OCI-LY1 (cell line): ENCODE data around the gene CAMTA1.

Source experiments
- H2AFZ ChIP-seq: fragments of 200-600 bp; sonication (generic), shearing (Covaris generic); 2 replicates; pipeline ENCODE4 v1.6.0; 2014; ENCODE audit warnings: antibody characterized with exemption, mild to moderate bottlenecking, low read length
- H3F3A ChIP-seq: fragments of 200-600 bp; sonication (generic), shearing (Covaris generic); 2 replicates; pipeline ENCODE4 v1.6.0; 2014; ENCODE audit warnings: mild to moderate bottlenecking, antibody characterized with exemption, low read length, moderate library complexity; ENCODE audit not compliant: insufficient read depth
- H3K27ac ChIP-seq: fragments of 200-600 bp; sonication (generic); 2 replicates; pipeline ENCODE4 v1.5.1; 2014; ENCODE audit warnings: low read length, mixed run types, mild to moderate bottlenecking, low read depth; ENCODE audit not compliant: poor library complexity, severe bottlenecking
- H3K27me3 ChIP-seq: fragments of 200-600 bp; sonication (generic); 2 replicates; pipeline ENCODE4 v1.6.0; 2014; ENCODE audit warnings: antibody characterized with exemption, mild to moderate bottlenecking, low read length, moderate library complexity; ENCODE audit not compliant: insufficient read depth
- H3K36me3 ChIP-seq: fragments of 200-600 bp; sonication (generic); 2 replicates; pipeline ENCODE4 v1.6.1; 2014; ENCODE audit warnings: mild to moderate bottlenecking, antibody characterized with exemption, low read length, moderate library complexity, mixed read lengths; ENCODE audit not compliant: insufficient read depth
- H3K4me1 ChIP-seq: fragments of 200-600 bp; sonication (generic); 2 replicates; pipeline ENCODE4 v1.5.1; 2014; ENCODE audit warnings: mild to moderate bottlenecking, low read length, moderate library complexity; ENCODE audit not compliant: insufficient read depth, severe bottlenecking
- H3K4me2 ChIP-seq: fragments of 200-600 bp; sonication (generic), shearing (Covaris generic); 2 replicates; pipeline ENCODE4 v1.6.1; 2014; ENCODE audit warnings: low read length
- H3K4me3 ChIP-seq: fragments of 200-600 bp; sonication (generic); 2 replicates; pipeline ENCODE4 v1.5.1; 2014; ENCODE audit warnings: low read length, low read depth, mild to moderate bottlenecking, mixed read lengths; ENCODE audit not compliant: poor library complexity, severe bottlenecking
- H3K79me2 ChIP-seq: fragments of 200-600 bp; shearing (Covaris generic); 2 replicates; pipeline ENCODE4 v1.6.1; 2016; ENCODE audit warnings: mixed run types, low read length, mixed read lengths; ENCODE audit not compliant: insufficient read depth
- H3K9ac ChIP-seq: fragments of 200-600 bp; sonication (generic), shearing (Covaris generic); 2 replicates; pipeline ENCODE4 v1.6.1; 2014; ENCODE audit warnings: mild to moderate bottlenecking, low read length, mixed read lengths
- H3K9me2 ChIP-seq: fragments of 200-600 bp; sonication (generic), shearing (Covaris generic); 2 replicates; pipeline ENCODE4 v1.6.1; 2014; ENCODE audit warnings: low read depth, mild to moderate bottlenecking, low read length, mixed read lengths
- H3K9me3 ChIP-seq: fragments of 200-600 bp; shearing (Covaris generic); 2 replicates; pipeline ENCODE4 v1.6.1; 2014; ENCODE audit warnings: low read length, mixed read lengths
- H4K20me1 ChIP-seq: fragments of 200-600 bp; sonication (generic), shearing (Covaris generic); 2 replicates; pipeline ENCODE4 v1.6.0; 2016; ENCODE audit warnings: mild to moderate bottlenecking, low read length; ENCODE audit not compliant: insufficient read depth
- EZH2 ChIP-seq: fragments of 200-600 bp; sonication (generic), shearing (Covaris generic); IDR thresholded peaks from 2 replicates; pipeline ENCODE4 v1.8.0; 2017; ENCODE audit warnings: borderline replicate concordance, mixed run types, mild to moderate bottlenecking, antibody characterized with exemption, low read length, moderate library complexity, mixed read lengths
- TF ChIP-seq, protein P1 (sequence below): fragments of 200-600 bp; sonication (generic), shearing (Covaris generic); IDR thresholded peaks from 2 replicates; pipeline ENCODE4 v1.5.1; 2017; ENCODE audit warnings: mild to moderate bottlenecking, antibody characterized with exemption, low read length, moderate library complexity, mixed read lengths

The CAMTA1 gene

DNA sequence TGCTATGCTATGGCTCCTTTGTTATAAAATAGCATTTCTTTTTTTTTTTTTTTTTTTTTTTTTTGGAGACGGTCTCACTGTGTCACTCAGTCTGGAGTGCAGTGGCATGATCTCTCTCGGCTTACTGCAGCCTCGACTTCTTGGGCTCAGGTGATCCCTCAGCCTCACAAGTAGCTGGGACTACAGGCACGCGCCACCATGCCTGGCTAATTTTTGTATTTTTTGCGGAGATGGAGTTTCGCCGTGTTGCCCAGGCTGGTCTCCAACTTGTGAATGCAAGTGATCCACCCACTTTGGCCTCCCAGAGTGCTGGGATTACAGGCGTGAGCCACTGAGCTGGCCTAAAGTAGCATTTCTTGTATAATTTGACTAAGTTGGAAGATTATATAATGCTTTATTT lies 10.8 kb downstream of the CAMTA1 start:
- Histone ChIP-seq H3K4me3 (no peak overlapping the region), H3K4me1 (peaks cover 11% of the 10 kb centered on the region), H3K9me2 (no peaks in the 10 kb centered on the region), H3K36me3 (peaks cover 13% of the 10 kb centered on the region; the same call in 1 of the 2 replicates), H3K27me3 (no peaks in the 10 kb centered on the region), H3K9me3 (no peaks in the 10 kb centered on the region), H2AFZ (no peak overlapping the region), H3K4me2 (no peak overlapping the region), H3K27ac (no peak overlapping the region), H4K20me1 (no peaks in the 10 kb centered on the region), H3F3A (no peaks in the 10 kb centered on the region), H3K79me2 (peaks cover 81% of the 10 kb centered on the region), H3K9ac (no peak overlapping the region)
- TF ChIP-seq, protein P1, sequence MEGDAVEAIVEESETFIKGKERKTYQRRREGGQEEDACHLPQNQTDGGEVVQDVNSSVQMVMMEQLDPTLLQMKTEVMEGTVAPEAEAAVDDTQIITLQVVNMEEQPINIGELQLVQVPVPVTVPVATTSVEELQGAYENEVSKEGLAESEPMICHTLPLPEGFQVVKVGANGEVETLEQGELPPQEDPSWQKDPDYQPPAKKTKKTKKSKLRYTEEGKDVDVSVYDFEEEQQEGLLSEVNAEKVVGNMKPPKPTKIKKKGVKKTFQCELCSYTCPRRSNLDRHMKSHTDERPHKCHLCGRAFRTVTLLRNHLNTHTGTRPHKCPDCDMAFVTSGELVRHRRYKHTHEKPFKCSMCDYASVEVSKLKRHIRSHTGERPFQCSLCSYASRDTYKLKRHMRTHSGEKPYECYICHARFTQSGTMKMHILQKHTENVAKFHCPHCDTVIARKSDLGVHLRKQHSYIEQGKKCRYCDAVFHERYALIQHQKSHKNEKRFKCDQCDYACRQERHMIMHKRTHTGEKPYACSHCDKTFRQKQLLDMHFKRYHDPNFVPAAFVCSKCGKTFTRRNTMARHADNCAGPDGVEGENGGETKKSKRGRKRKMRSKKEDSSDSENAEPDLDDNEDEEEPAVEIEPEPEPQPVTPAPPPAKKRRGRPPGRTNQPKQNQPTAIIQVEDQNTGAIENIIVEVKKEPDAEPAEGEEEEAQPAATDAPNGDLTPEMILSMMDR = no peak

GRCh38 chr1:6799499-6799898 lies 14.2 kb downstream of the CAMTA1 start:
- peaks cover 90% of the 10 kb centered on the region for H3K79me2 ChIP-seq

DNA sequence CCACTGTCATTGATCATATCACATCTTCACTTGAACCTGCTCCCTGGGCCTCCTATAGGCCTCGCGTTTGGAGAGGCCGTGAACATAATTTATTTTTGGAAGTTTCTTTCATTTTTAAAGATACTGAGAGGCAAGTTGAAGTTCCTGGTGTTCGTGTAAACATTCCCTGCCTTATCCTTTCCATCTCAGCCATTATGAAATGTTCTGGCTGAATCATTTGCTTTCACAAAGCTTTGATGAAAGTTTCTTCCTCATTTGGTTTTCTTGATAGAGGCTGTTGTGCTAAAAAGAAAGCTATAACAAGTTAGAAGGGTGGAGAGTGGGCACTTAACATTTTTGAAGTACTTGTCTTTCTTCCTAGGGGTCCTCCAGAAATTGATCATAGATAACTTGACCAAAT lies 15.5 kb downstream of the CAMTA1 start:
- peaks cover 6% of the 10 kb centered on the region; the same call in 1 of the 2 replicates for H3K36me3 ChIP-seq
- H2AFZ ChIP-seq = no peak overlapping the region
- no peaks in the 10 kb centered on the region for H3K9me2 ChIP-seq
- H3K79me2 ChIP-seq = peaks cover 90% of the 10 kb centered on the region
- no peak for TF ChIP-seq EZH2
- TF ChIP-seq, protein P1 = no peak
- no peaks in the 10 kb centered on the region for H3K27me3 ChIP-seq
- H3K4me1 ChIP-seq = peaks cover 19% of the 10 kb centered on the region
- no peak overlapping the region for H3K4me3 ChIP-seq
- H3F3A ChIP-seq = no peaks in the 10 kb centered on the region
- no peaks in the 10 kb centered on the region for H4K20me1 ChIP-seq
- no peak overlapping the region for H3K27ac ChIP-seq
- H3K9me3 ChIP-seq = no peaks in the 10 kb centered on the region; the same call in 1 of the 2 replicates
- H3K4me2 ChIP-seq = no peak overlapping the region
- no peak overlapping the region for H3K9ac ChIP-seq

More at GRCh38 chr1:6799499-6799898, 14.2 kb downstream of the CAMTA1 start:
- TF ChIP-seq, protein P1 = no peak
- no peak for TF ChIP-seq EZH2
- H3K9me3 ChIP-seq = no peaks in the 10 kb centered on the region
- H3K36me3 ChIP-seq = peaks cover 13% of the 10 kb centered on the region; the same call in 1 of the 2 replicates
- peaks cover 11% of the 10 kb centered on the region for H3K4me1 ChIP-seq
- no peak overlapping the region for H3K4me3 ChIP-seq
- H3K9ac ChIP-seq = no peak overlapping the region
- no peaks in the 10 kb centered on the region for H4K20me1 ChIP-seq
- H3F3A ChIP-seq = no peaks in the 10 kb centered on the region
- H3K9me2 ChIP-seq = no peaks in the 10 kb centered on the region
- no peak overlapping the region for H3K4me2 ChIP-seq
- no peaks in the 10 kb centered on the region for H3K27me3 ChIP-seq
- H3K27ac ChIP-seq = no peak overlapping the region
- no peak overlapping the region for H2AFZ ChIP-seq
